Stimulated activated CD8-positive, alpha-beta memory T cell treated with anti-CD3 and anti-CD28 coated beads, Interleukin-15, amount 100 ng/mL, for 48 hours (primary cell): ENCODE results near the gene APIP.
"Not testable (repeated sequence)": the region's sequence is repeated elsewhere in the genome, so short reads cannot be mapped to it uniquely, and the experiment has no call there.

Experiments
- DNase-seq, 2 donors: peaks; one replicate each; pipeline ENCODE4 v3.0.0-alpha.2; 2020; ENCODE audit warnings: low read depth in 2 of 2

Gene APIP

GRCh38 chr11:34926101-34926830, 10.1 kb upstream of the APIP start:
- no peak for DNase-seq

GRCh38 chr11:34924714-34925113, 8.5 kb upstream of the APIP start:
- DNase-seq: no peak

- no peak for DNase-seq
These were observed 5.0 kb upstream of the APIP start for GRCh38 chr11:34921156-34921555.

- DNase-seq: no peak
These were observed 928 bp upstream of the APIP start for GRCh38 chr11:34916843-34917770.

GRCh38 chr11:34915136-34916014, 804 bp downstream of the APIP start:
- peak; percentile 3 to 13 for DNase-seq

GRCh38 chr11:34913556-34913955, 2.6 kb downstream of the APIP start:
- not testable (repeated sequence) for DNase-seq

- no peak for DNase-seq
These were observed 4.5 kb downstream of the APIP start for GRCh38 chr11:34911676-34912075.

- no peak for DNase-seq
These were observed 5.4 kb downstream of the APIP start for GRCh38 chr11:34910817-34911216.

- DNase-seq: no peak
These were observed 6.2 kb downstream of the APIP start for GRCh38 chr11:34909955-34910354.

- DNase-seq: no peak
These were observed 6.8 kb downstream of the APIP start for GRCh38 chr11:34909415-34909814.

GRCh38 chr11:34907934-34908593, 8.1 kb downstream of the APIP start:
- DNase-seq: no peak

- DNase-seq: no peak
These were observed 10.5 kb downstream of the APIP start for GRCh38 chr11:34905666-34906065.

GRCh38 chr11:34904421-34904955, 11.7 kb downstream of the APIP start:
- no peak for DNase-seq

GRCh38 chr11:34899633-34900016, 16.6 kb downstream of the APIP start:
- no peak for DNase-seq

GRCh38 chr11:34898474-34898873, 17.7 kb downstream of the APIP start:
- no peak for DNase-seq

- no peak for DNase-seq
These were observed 18.9 kb downstream of the APIP start for GRCh38 chr11:34897171-34897870.

- DNase-seq: not testable (repeated sequence)
These were observed 20.0 kb downstream of the APIP start for GRCh38 chr11:34896191-34896590.

- no peak for DNase-seq
These were observed 22.8 kb downstream of the APIP start for GRCh38 chr11:34893416-34893815.

GRCh38 chr11:34891611-34892010, 24.6 kb downstream of the APIP start:
- no peak for DNase-seq

GRCh38 chr11:34890812-34891211, 25.4 kb downstream of the APIP start:
- DNase-seq: no peak

GRCh38 chr11:34890089-34890488, 26.1 kb downstream of the APIP start:
- DNase-seq: no peak
